ENCODE data around the gene ACD. TPM values are rescaled to one million over a fixed set of nuclear protein-coding genes. Genes with fewer than 3 reads are reported as not detected.

Gene ACD
- total and polyA plus RNA-seq, 2 of the 8 experiments (the other 6 are each of a cell fraction or from before 2014, with no cell fraction given), result 34.8 to 58.0 TPM

- Histone ChIP-seq H2BK15ac (ENCODE audit: low read length) (no peak overlapping the region), H4K20me1 (replicated peaks in 1 of 2; ENCODE audit: control insufficient read depth in 1 of 2, insufficient read depth in 2 of 2, low read length in 2 of 2) (peaks cover 0 to 5% of the 10 kb centered on the region in 2 experiments), H3K79me1 (ENCODE audit: low read depth, low read length) (no peaks in the 10 kb centered on the region), H3K4me1 (replicated peaks in 1 of 4; ENCODE audit: control insufficient read depth in 3 of 4, insufficient read depth in 4 of 4, low read length in 3 of 4) (no peaks in the 10 kb centered on the region), H3K4me3 (ENCODE audit: extremely low read depth in 1 of 4, insufficient read depth in 2 of 4, low read depth in 3 of 4, low read length in 4 of 4) (no peak overlapping the region), H3K14ac (ENCODE audit: insufficient read length) (no peak overlapping the region), H2BK5ac (ENCODE audit: low read depth, low read length) (no peak overlapping the region), H3K23me2 (ENCODE audit: low read depth, low read length) (no peaks in the 10 kb centered on the region), H4K8ac (ENCODE audit: extremely low read depth, insufficient read depth, low read length) (no peak overlapping the region), H4K5ac (ENCODE audit: insufficient read length, low read depth, low read length) (no peak overlapping the region), H2BK12ac (ENCODE audit: low read depth, low read length) (no peak overlapping the region), H3K27ac (ENCODE audit: low read depth, low read length) (no peak overlapping the region), H2AK5ac (ENCODE audit: low read depth, low read length) (no peak overlapping the region), H4K91ac (replicated peaks; ENCODE audit: insufficient read length, low read length) (no peak overlapping the region), H2BK20ac (ENCODE audit: low read length) (no peak overlapping the region), H3K4ac (replicated peaks; ENCODE audit: insufficient read length, low read depth, low read length) (no peak overlapping the region), H3K4me2 (ENCODE audit: insufficient read depth in 1 of 2, low read depth in 2 of 2, low read length in 2 of 2) (no peak overlapping the region), H3K56ac (replicated peaks; ENCODE audit: insufficient read length, low read depth, low read length) (no peak overlapping the region), H3K9ac (replicated peaks in 1 of 4; ENCODE audit: extremely low read depth in 1 of 4, low read depth in 3 of 4, low read length in 3 of 4) (no peak overlapping the region), H2BK120ac (replicated peaks; ENCODE audit: low read depth, low read length) (no peak overlapping the region), H3K18ac (ENCODE audit: extremely low read depth, low read length) (no peak overlapping the region), H3K9me3 (ENCODE audit: insufficient read depth in 2 of 2, low read depth in 1 of 2, low read length in 1 of 2) (no peaks in the 10 kb centered on the region), H3K36me3 (ENCODE audit: control insufficient read depth in 2 of 4, insufficient read depth in 4 of 4, low read length in 3 of 4) (peaks cover 14 to 63% (median 49%) of the 10 kb centered on the region in 4 experiments), H3K27me3 (replicated peaks in 1 of 4; ENCODE audit: control insufficient read depth in 3 of 4, extremely low read depth in 1 of 4, insufficient read depth in 3 of 4, low read length in 3 of 4) (no peaks in the 10 kb centered on the region), H3K79me2 (ENCODE audit: control insufficient read depth in 1 of 2, insufficient read depth in 2 of 2, low read length in 2 of 2) (no peaks in the 10 kb centered on the region), H3K23ac (ENCODE audit: insufficient read length) (no peak overlapping the region), H2AFZ (ENCODE audit: low read length) (no peak overlapping the region)
- no peak for FAIRE-seq
- WGBS, 2 experiments (ENCODE audit: extremely low coverage in 1 of 2, insufficient coverage in 1 of 2, insufficient read length in 1 of 2, insufficient replicate concordance in 2 of 2, low coverage in 1 of 2, low lambda C conversion rate in 2 of 2, missing lambda C conversion rate in 1 of 2), result 90% methylated on average over 7 of the region's 7 CpGs; no CpG with 5 or more reads in 1 of the 2 experiments
- ChIA-PET POLR2A (ENCODE audit: partially characterized antibody) (interaction anchor here (1.3 kb wide), 1 partner anchor 20 kb away, joined by 3 read pairs; no protein-coding TSS in a partner anchor), CTCF (ENCODE audit: partially characterized antibody) (interaction anchor here (0.9 to 4.6 kb wide), 10 partner anchors 11 to 179 kb away, joined by 3 to 33 read pairs (median 4); partner anchors contain the start of genes CARMIL2 and CTCF)
- DNase-seq (ENCODE audit: low read depth in 1 of 2, low spot score in 2 of 2), result no peak
- TF ChIP-seq ZNF274 (IDR thresholded peaks at IDR 0.05; ENCODE audit: borderline replicate concordance, extremely low read depth, low read length), result no peak
- TF ChIP-seq SIN3A (conservative IDR thresholded peaks at IDR 0.05 in 1 of 2, IDR thresholded peaks at IDR 0.05 in 1 of 2; ENCODE audit: low read depth in 1 of 2, low read length in 2 of 2), result no peak
- no peak for TF ChIP-seq FOSL1 (IDR thresholded peaks at IDR 0.05; ENCODE audit: insufficient read depth, low read depth, low read length)
- TF ChIP-seq CTCF (IDR thresholded peaks at IDR 0.05; ENCODE audit: control extremely low read depth in 1 of 3, insufficient read depth in 1 of 3, low read depth in 1 of 3, low read length in 3 of 3), result no peak
- TF ChIP-seq SP4 (IDR thresholded peaks at IDR 0.05; ENCODE audit: low read length), result no peak
- no peak for TF ChIP-seq BCL11A (IDR thresholded peaks at IDR 0.05; ENCODE audit: low read depth in 2 of 2, low read length in 2 of 2)
- TF ChIP-seq SRF (IDR thresholded peaks at IDR 0.05; ENCODE audit: low read depth, low read length), result no peak
- no peak for TF ChIP-seq EGR1 (IDR thresholded peaks at IDR 0.05; ENCODE audit: borderline replicate concordance, low read depth, low read length)
- no peak for TF ChIP-seq POU5F1 (IDR thresholded peaks at IDR 0.05; ENCODE audit: low read depth, low read length)
- no peak for TF ChIP-seq CTBP2 (IDR thresholded peaks at IDR 0.05; ENCODE audit: borderline replicate concordance, insufficient read depth, insufficient read length, low read length)
Measured at GRCh38 chr16:67632415-67633172, 27.5 kb downstream of the ACD start.
